Measurements from ENCODE around the gene CCDC6. TPM values are rescaled to one million over a fixed set of nuclear protein-coding genes. Genes with fewer than 3 reads are reported as not detected.
"Not testable (repeated sequence)": the region's sequence is repeated elsewhere in the genome, so short reads cannot be mapped to it uniquely, and the experiment has no call there.

The CCDC6 gene
- total RNA-seq, 2 donors from 2014 or later, result 65.8 to 91.0 TPM

GRCh38 chr10:59945590-59945989 lies 39.2 kb upstream of the CCDC6 start:
- Histone ChIP-seq H3K27me3 (no peaks in the 10 kb centered on the region), H3K36me3 (no peaks in the 10 kb centered on the region), H3K4me1 (no peaks in the 10 kb centered on the region), H3K4me3 (no peak overlapping the region), H3K27ac (no peak overlapping the region), H3K9ac (ENCODE audit: low read depth in 2 of 2, low read length in 2 of 2) (no peak overlapping the region), H3K9me3 (no peaks in the 10 kb centered on the region)
- no peak for DNase-seq
- intact Hi-C loops (cut with DNase I), result no loop called here
- TF ChIP-seq CTCF (IDR thresholded peaks at IDR 0.05), result no peak

GRCh38 chr10:59944339-59944935 lies 38.1 kb upstream of the CCDC6 start:
- no peak for DNase-seq
- Histone ChIP-seq H3K27me3 (no peaks in the 10 kb centered on the region), H3K27ac (no peak overlapping the region), H3K4me1 (no peaks in the 10 kb centered on the region), H3K36me3 (no peaks in the 10 kb centered on the region), H3K9ac (ENCODE audit: low read depth in 2 of 2, low read length in 2 of 2) (no peak overlapping the region), H3K4me3 (no peak overlapping the region), H3K9me3 (no peaks in the 10 kb centered on the region)
- TF ChIP-seq CTCF (IDR thresholded peaks at IDR 0.05), result no peak
- intact Hi-C loops (cut with DNase I), result no loop called here

- no peak for DNase-seq
- Histone ChIP-seq H3K4me1 (no peaks in the 10 kb centered on the region), H3K27me3 (no peaks in the 10 kb centered on the region), H3K4me3 (no peak overlapping the region), H3K36me3 (no peaks in the 10 kb centered on the region), H3K9ac (ENCODE audit: low read depth in 2 of 2, low read length in 2 of 2) (no peak overlapping the region), H3K27ac (no peak overlapping the region), H3K9me3 (no peaks in the 10 kb centered on the region)
- no peak for TF ChIP-seq CTCF (IDR thresholded peaks at IDR 0.05)
- intact Hi-C loops (cut with DNase I), result no loop called here
Measured at GRCh38 chr10:59942556-59942955, 36.2 kb upstream of the CCDC6 start.

- DNase-seq, result no peak
- Histone ChIP-seq H3K27me3 (no peaks in the 10 kb centered on the region), H3K4me1 (no peaks in the 10 kb centered on the region), H3K9ac (ENCODE audit: low read depth in 2 of 2, low read length in 2 of 2) (no peak overlapping the region), H3K4me3 (no peak overlapping the region), H3K27ac (no peak overlapping the region), H3K9me3 (no peaks in the 10 kb centered on the region), H3K36me3 (no peaks in the 10 kb centered on the region)
- no peak for TF ChIP-seq CTCF (IDR thresholded peaks at IDR 0.05)
- intact Hi-C loops (cut with DNase I), result no loop called here
Measured at GRCh38 chr10:59937720-59938119, 31.4 kb upstream of the CCDC6 start.

GRCh38 chr10:59934701-59935100 lies 28.3 kb upstream of the CCDC6 start:
- intact Hi-C loops (cut with DNase I), result no loop called here
- H3K4me3 ChIP-seq, result no peak overlapping the region

GRCh38 chr10:59930788-59931521 lies 24.6 kb upstream of the CCDC6 start:
- H3K27me3 ChIP-seq; intact Hi-C loops (cut with DNase I); H3K9me3 ChIP-seq; H3K4me1 ChIP-seq; H3K9ac ChIP-seq (ENCODE audit: low read depth in 2 of 2, low read length in 2 of 2); DNase-seq; H3K36me3 ChIP-seq; H3K4me3 ChIP-seq; H3K27ac ChIP-seq: not testable (repeated sequence)

More at GRCh38 chr10:59934701-59935100, 28.3 kb upstream of the CCDC6 start:
- Histone ChIP-seq H3K4me1 (no peaks in the 10 kb centered on the region), H3K36me3 (no peaks in the 10 kb centered on the region), H3K27ac (no peak overlapping the region), H3K9me3 (no peaks in the 10 kb centered on the region), H3K27me3 (no peaks in the 10 kb centered on the region), H3K9ac (ENCODE audit: low read depth in 2 of 2, low read length in 2 of 2) (no peak overlapping the region)
- no peak for DNase-seq
- TF ChIP-seq CTCF (IDR thresholded peaks at IDR 0.05), result no peak

Measured in colonic mucosa (tissue), 4 donors.